B cell (primary cell): ENCODE data around the gene ZMIZ1. TPM values are rescaled to one million over a fixed set of nuclear protein-coding genes. Genes with fewer than 3 reads are reported as not detected.

Source experiments
- ATAC-seq: fragments of 200-7000 bp; cut with Tn5 transposase; one replicate; pipeline ENCODE4 v1.10.0; 2021; ENCODE audit warnings: low read depth, mild to moderate bottlenecking, moderate number of reproducible peaks, moderate library complexity
- CTCF ChIA-PET: fragments of 350-600 bp; sonication (Branson Sonifier 250); formaldehyde crosslinking; loops from one replicate; lab custom pipeline; 2021; ENCODE audit warnings: antibody characterized with exemption, inconsistent platforms; lab: Charles Lee
- POLR2A ChIA-PET: fragments of 350-600 bp; sonication (Branson Sonifier 250); formaldehyde crosslinking; loops from one replicate; lab custom pipeline; 2021; ENCODE audit warnings: antibody characterized with exemption; lab: Charles Lee
- DNase-seq: peaks from one replicate; pipeline ENCODE4 v3.0.0; 2013
- H2AFZ ChIP-seq: 2 replicates; pipeline ENCODE4 v1.6.1; 2012; ENCODE audit warnings: mild to moderate bottlenecking, low read depth, low read length; ENCODE audit not compliant: insufficient read depth, poor library complexity, severe bottlenecking
- H3K27ac ChIP-seq, 2 donors: 1 replicate in 1 of 2; 2 replicates in 1 of 2; pipeline ENCODE4 v1.5.1; 2012 to 2013; ENCODE audit warnings: low read length in 2 of 2, mild to moderate bottlenecking in 2 of 2, moderate library complexity in 1 of 2
- H3K27me3 ChIP-seq, 4 experiments: fragments of 200-600 bp in 1 of 4; sonication (generic) in 1 of 4; replicated peaks in 1 of 4; 1 replicate in 2 of 4; 2 replicates in 2 of 4; pipeline versions ENCODE4 v1.6.1 to v1.7.0; 2013 to 2016; ENCODE audit warnings: low read length in 3 of 4, mild to moderate bottlenecking in 2 of 4, mixed read lengths in 1 of 4, moderate library complexity in 1 of 4; ENCODE audit not compliant: insufficient read depth in 4 of 4, control insufficient read depth in 3 of 4; ENCODE audit errors: control extremely low read depth in 1 of 4
- H3K36me3 ChIP-seq, 2 experiments: replicated peaks in 1 of 2; 1 replicate in 1 of 2; 2 replicates in 1 of 2; pipeline versions ENCODE4 v1.6.1 to v1.7.1; 2013; ENCODE audit warnings: low read length in 1 of 2; ENCODE audit not compliant: insufficient read depth in 2 of 2, control insufficient read depth in 1 of 2; ENCODE audit errors: control extremely low read depth in 1 of 2, extremely low read depth in 1 of 2
- H3K4me1 ChIP-seq, 2 donors: fragments of 200-600 bp in 1 of 2; sonication (generic) in 1 of 2; 1 replicate in 1 of 2; 2 replicates in 1 of 2; pipeline versions ENCODE4 v1.5.1 to v1.6.1; 2013 to 2017; ENCODE audit warnings: low read length in 2 of 2; ENCODE audit not compliant: control insufficient read depth in 2 of 2, insufficient read depth in 2 of 2
- H3K4me2 ChIP-seq: replicated peaks from 2 replicates; pipeline ENCODE3; 2012; ENCODE audit warnings: mild to moderate bottlenecking, low read depth, low read length; ENCODE audit not compliant: poor library complexity, severe bottlenecking
- H3K4me3 ChIP-seq, 5 experiments: fragments of 200-600 bp in 1 of 5; sonication (generic) in 1 of 5; 1 replicate in 3 of 5; 2 replicates in 2 of 5; pipeline versions ENCODE4 v1.5.1 to v1.7.0; 2011 to 2016; ENCODE audit warnings: low read length in 4 of 5, mild to moderate bottlenecking in 4 of 5, low read depth in 2 of 5, control low read depth in 1 of 5, moderate library complexity in 1 of 5; ENCODE audit not compliant: insufficient read depth in 1 of 5; ENCODE audit errors: control extremely low read depth in 1 of 5, extremely low read depth in 1 of 5
- H3K79me2 ChIP-seq: fragments of 200-600 bp; sonication (generic); one replicate; pipeline ENCODE4 v1.6.0; 2016; ENCODE audit warnings: low read length; ENCODE audit not compliant: control insufficient read depth, insufficient read depth
- H3K9ac ChIP-seq: fragments of 200-600 bp; sonication (generic); 2 replicates; pipeline ENCODE4 v1.6.1; 2017; ENCODE audit warnings: mild to moderate bottlenecking, low read length, moderate library complexity
- H3K9me3 ChIP-seq, 3 donors: one replicate each; pipeline versions ENCODE4 v1.6.1 to v1.7.1; 2013; ENCODE audit warnings: low read length in 2 of 3; ENCODE audit not compliant: control insufficient read depth in 2 of 3, insufficient read depth in 1 of 3; ENCODE audit errors: control extremely low read depth in 1 of 3
- H4K20me1 ChIP-seq: 2 replicates; pipeline ENCODE4 v1.6.0; 2012; ENCODE audit warnings: mild to moderate bottlenecking, low read length; ENCODE audit not compliant: insufficient read depth, control insufficient read depth, poor library complexity, severe bottlenecking
- H3K27ac Mint-ChIP-seq: one replicate; pipeline ENCODE4 v1.8.0; 2021; ENCODE audit warnings: mixed read lengths
- H3K27me3 Mint-ChIP-seq: one replicate; pipeline ENCODE4 v1.8.0; 2021; ENCODE audit warnings: mixed read lengths
- H3K4me1 Mint-ChIP-seq: one replicate; pipeline ENCODE4 v1.8.0; 2021; ENCODE audit warnings: mixed read lengths
- H3K4me3 Mint-ChIP-seq: one replicate; pipeline ENCODE4 v1.8.0; 2021; ENCODE audit warnings: mixed read lengths
- H3K9me3 Mint-ChIP-seq: one replicate; pipeline ENCODE4 v1.8.0; 2022; ENCODE audit warnings: mixed read lengths; ENCODE audit not compliant: insufficient read depth
- CTCF ChIP-seq: fragments of 200-600 bp; IDR thresholded peaks from one replicate; pipeline ENCODE4 v1.8.0; 2022; ENCODE audit warnings: antibody characterized with exemption, mild to moderate bottlenecking
- EZH2 ChIP-seq: IDR thresholded peaks from 2 replicates; pipeline ENCODE4 v1.6.1; 2012; ENCODE audit warnings: borderline replicate concordance, low read depth, mild to moderate bottlenecking, moderate library complexity, low read length; ENCODE audit not compliant: insufficient read depth, poor library complexity, severe bottlenecking
- WGBS: methylation state at CpG from one replicate; pipeline ENCODE4 v1.1.5; 2013; ENCODE audit warnings: missing lambda C conversion rate; ENCODE audit not compliant: insufficient coverage; 5-methylcytosine and 5-hydroxymethylcytosine counted together
- intact Hi-C: fragments of 100-400 bp; cut with micrococcal nuclease; formaldehyde crosslinking; loops from one replicate; pipeline ENCODE4 v1.10.0; 2022
- polyA plus RNA-seq: library from polyadenylated mRNA; depleted of rRNA; stranded (reverse); fragments of >200 nt; gene quantifications from 2 replicates; pipeline ENCODE4 v1.2.3, GENCODE V29; 2012
- total RNA-seq, 2 donors: library from RNA; stranded (reverse); fragments of 120-200 nt in 1 of 2; gene quantifications; 1 replicate in 1 of 2; 2 replicates in 1 of 2; pipeline versions ENCODE4 v1.2.3 to v1.2.4, GENCODE V29; 2013 to 2022

Gene ZMIZ1
- total and polyA plus RNA-seq, 2 donors (not counting 1 experiment from before 2014, with no cell fraction given), result 14.3 to 64.9 TPM

- POLR2A ChIA-PET, result interaction anchor here (0.9 kb wide), 1 partner anchor 9 kb away, joined by 3 read pairs; no protein-coding TSS in a partner anchor
- ATAC-seq, result no peak
- Histone ChIP-seq H3K9me3 (no peaks in the 10 kb centered on the region), H3K9ac (no peak overlapping the region), H3K4me2 (no peak overlapping the region), H2AFZ (no peak overlapping the region), H4K20me1 (peaks cover 11% of the 10 kb centered on the region), H3K79me2 (peaks cover 100% of the 10 kb centered on the region), H3K36me3 (peaks cover 0 to 3% of the 10 kb centered on the region in 2 experiments), H3K27ac (no peak overlapping the region), H3K27me3 (no peaks in the 10 kb centered on the region), H3K4me1 (peaks cover 78 to 82% of the 10 kb centered on the region in 2 donors), H3K4me3 (no peak overlapping the region)
- Mint-ChIP-seq H3K9me3 (no peaks in the 10 kb centered on the region), H3K4me1 (peaks cover 90% of the 10 kb centered on the region), H3K27ac (peak overlapping the region; percentile 95), H3K4me3 (peak overlapping the region; percentile 49), H3K27me3 (no peaks in the 10 kb centered on the region)
- CTCF ChIA-PET, result interaction anchor here (1.3 kb wide), 1 partner anchor 33 kb away, joined by 6 read pairs; no protein-coding TSS in a partner anchor
- intact Hi-C loops, result no loop called here
- no peak for DNase-seq
- 66% methylated on average over 3 of the region's 4 CpGs for WGBS
- TF ChIP-seq CTCF (no peak), EZH2 (no peak)
These were observed 184.2 kb downstream of the ZMIZ1 start for GRCh38 chr10:79252971-79253370.

DNA sequence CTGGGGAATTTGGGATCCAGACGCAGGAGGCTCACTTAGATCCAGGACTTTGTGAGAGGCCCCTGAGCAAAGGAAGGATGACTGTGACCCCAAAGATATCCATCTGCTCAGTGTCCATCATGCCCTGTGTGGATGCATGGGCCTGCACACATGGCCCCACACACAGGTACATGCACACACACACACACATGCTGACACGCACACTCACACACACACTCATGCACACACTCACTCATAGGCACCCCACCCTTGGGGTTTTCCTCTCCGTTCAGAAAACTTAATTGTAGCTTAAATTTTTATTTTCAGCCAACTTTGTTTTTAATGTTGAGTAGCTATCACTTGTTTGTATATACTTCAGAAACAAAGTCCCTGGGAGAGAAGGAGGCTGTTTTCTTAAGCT, 184.9 kb downstream of the ZMIZ1 start:
- peaks cover 89% of the 10 kb centered on the region for H3K4me1 Mint-ChIP-seq
- POLR2A ChIA-PET, result interaction anchor here (0.9 kb wide), 1 partner anchor 11 kb away, joined by 3 read pairs; no protein-coding TSS in a partner anchor

More for the DNA sequence above, 184.9 kb downstream of the ZMIZ1 start:
- no peak for ATAC-seq
- H3K4me2 ChIP-seq, result peak overlapping the region; percentile 45
- Mint-ChIP-seq H3K4me3 (peak overlapping the region; percentile 61), H3K27ac (peak overlapping the region; percentile 78), H3K27me3 (no peaks in the 10 kb centered on the region), H3K9me3 (no peaks in the 10 kb centered on the region)
- CTCF ChIA-PET, result interaction anchor here (0.6 to 0.9 kb wide), 2 partner anchors 27 to 1216 kb away, joined by 3 to 4 read pairs; no protein-coding TSS in a partner anchor
- intact Hi-C loops, result no loop called here
- peaks cover 70 to 79% of the 10 kb centered on the region in 2 donors for H3K4me1 ChIP-seq
- no peak overlapping the region for H3K9ac ChIP-seq
- H3K27me3 ChIP-seq, result no peaks in the 10 kb centered on the region
- peaks cover 100% of the 10 kb centered on the region for H3K79me2 ChIP-seq
- H2AFZ ChIP-seq, result no peak overlapping the region
- WGBS, result 100% methylated on average over 1 of the region's 3 CpGs
- no peak for DNase-seq
- no peak overlapping the region for H3K27ac ChIP-seq
- H3K36me3 ChIP-seq, result peaks cover 0 to 3% of the 10 kb centered on the region in 2 experiments
- H3K9me3 ChIP-seq, result no peaks in the 10 kb centered on the region
- TF ChIP-seq CTCF (no peak), EZH2 (no peak)
- H4K20me1 ChIP-seq, result peaks cover 11% of the 10 kb centered on the region
- H3K4me3 ChIP-seq, result no peak overlapping the region
